GM12878 (cell line): ENCODE measurements around the gene NPHP3.

Source experiments
- CHD1 ChIP-seq: IDR thresholded peaks from 2 replicates; pipeline ENCODE4 v1.6.1; 2012; ENCODE audit warnings: low read depth, low read length, improper control_type of control experiment
- MYC ChIP-seq: IDR thresholded peaks from 2 replicates; pipeline ENCODE4 v1.6.1; 2011; ENCODE audit warnings: mild to moderate bottlenecking, low read length, moderate library complexity, inconsistent platforms; ENCODE audit not compliant: insufficient read depth, insufficient replicate concordance, insufficient read length, severe bottlenecking
- NFIC ChIP-seq: IDR thresholded peaks from 2 replicates; pipeline ENCODE4 v1.6.1; 2012; ENCODE audit warnings: low read depth, mild to moderate bottlenecking, inconsistent platforms, low read length, moderate library complexity
- POLR2A ChIP-seq: IDR thresholded peaks from 2 replicates; pipeline ENCODE4 v1.6.1; 2011; ENCODE audit warnings: low read depth, mild to moderate bottlenecking, low read length
- REST ChIP-seq: IDR thresholded peaks from 2 replicates; pipeline ENCODE4 v1.6.1; 2012; ENCODE audit warnings: mild to moderate bottlenecking, low read depth, low read length

GRCh38 chr3:132720228-132720627, 2.0 kb downstream of the NPHP3 start:
- no peak for TF ChIP-seq CHD1
- TF ChIP-seq POLR2A: no peak
- no peak for TF ChIP-seq MYC
- TF ChIP-seq REST: no peak
- TF ChIP-seq NFIC: no peak
